Activated T-helper 17 cell treated with anti-CD3 and anti-CD28 coated beads, Interleukin-2, amount 50 U/mL, for 72 hours (primary cell): ENCODE data around the gene NRSN2. TPM values are rescaled to one million over a fixed set of nuclear protein-coding genes. Genes with fewer than 3 reads are reported as not detected.
A peak's percentile ranks its signal among the peaks of the same experiment; 100 is the strongest.
"Not testable (repeated sequence)": the region's sequence is repeated elsewhere in the genome, so short reads cannot be mapped to it uniquely, and the experiment has no call there.

ENCODE experiments used
- ATAC-seq: fragments of 150-1000 bp; cut with Tn5 transposase; replicated peaks from 2 replicates; pipeline ENCODE4 v1.10.0; 2021; ENCODE audit warnings: mild to moderate bottlenecking, moderate library complexity
- H3K27ac Mint-ChIP-seq: one replicate; pipeline ENCODE4 v1.8.0; 2022; ENCODE audit warnings: mixed read lengths
- H3K27me3 Mint-ChIP-seq: one replicate; pipeline ENCODE4 v1.8.0; 2022; ENCODE audit warnings: mixed read lengths
- H3K36me3 Mint-ChIP-seq: one replicate; pipeline ENCODE4 v1.8.0; 2022; ENCODE audit warnings: low read depth, mild to moderate bottlenecking, mixed read lengths
- H3K4me1 Mint-ChIP-seq: one replicate; pipeline ENCODE4 v1.8.0; 2022; ENCODE audit warnings: mixed read lengths
- H3K4me3 Mint-ChIP-seq: one replicate; pipeline ENCODE4 v1.8.0; 2022; ENCODE audit warnings: mild to moderate bottlenecking, mixed read lengths
- H3K9me3 Mint-ChIP-seq: one replicate; pipeline ENCODE4 v1.8.0; 2022; ENCODE audit warnings: mixed read lengths
- total RNA-seq, 2 donors: library from RNA; stranded (reverse); gene quantifications; one replicate each; pipeline ENCODE4 v1.2.3, GENCODE V29; 2022

The NRSN2 gene
- total RNA-seq, 2 donors from 2014 or later, result 4.3 to 5.2 TPM

- Mint-ChIP-seq H3K27ac (peak overlapping the region; percentile 43), H3K27me3 (no peaks in the 10 kb centered on the region), H3K4me3 (peak overlapping the region; percentile 29), H3K36me3 (no peaks in the 10 kb centered on the region), H3K4me1 (peaks cover 16% of the 10 kb centered on the region), H3K9me3 (no peaks in the 10 kb centered on the region)
- ATAC-seq, result no peak
Measured at GRCh38 chr20:371755-372542, 25.0 kb downstream of the NRSN2 start.

DNA sequence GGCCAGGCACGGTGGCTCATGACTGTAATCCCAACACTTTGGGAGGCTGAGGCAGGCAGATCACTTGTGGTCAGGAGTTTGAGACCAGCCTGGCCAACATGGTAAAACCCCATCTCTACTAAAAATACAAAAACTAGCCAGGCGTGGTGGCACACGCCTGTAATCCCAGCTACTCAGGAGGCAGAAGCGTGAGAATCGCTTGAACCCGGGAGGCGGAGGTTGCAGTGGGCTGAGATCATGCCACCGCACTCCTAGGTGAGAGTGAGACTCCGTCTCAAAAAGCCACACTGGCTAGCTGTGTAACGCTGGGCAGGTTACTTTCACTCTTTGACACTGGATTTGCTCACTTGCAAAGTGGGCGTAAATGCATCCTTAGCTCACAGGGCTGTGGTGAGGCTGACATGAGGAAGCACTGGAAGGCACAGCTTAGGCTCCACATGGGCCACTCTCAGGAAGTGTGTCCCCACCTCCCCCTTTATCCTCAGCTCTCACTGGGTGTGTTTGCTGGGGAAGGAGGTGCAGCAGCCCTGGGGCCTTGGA, 25.7 kb downstream of the NRSN2 start:
- H3K36me3 Mint-ChIP-seq, H3K27me3 Mint-ChIP-seq, H3K9me3 Mint-ChIP-seq, H3K27ac Mint-ChIP-seq: not testable (repeated sequence)
- Mint-ChIP-seq H3K4me1 (peaks cover 16% of the 10 kb centered on the region), H3K4me3 (peak overlapping the region; percentile 29)
- peak; percentile 80 for ATAC-seq

DNA sequence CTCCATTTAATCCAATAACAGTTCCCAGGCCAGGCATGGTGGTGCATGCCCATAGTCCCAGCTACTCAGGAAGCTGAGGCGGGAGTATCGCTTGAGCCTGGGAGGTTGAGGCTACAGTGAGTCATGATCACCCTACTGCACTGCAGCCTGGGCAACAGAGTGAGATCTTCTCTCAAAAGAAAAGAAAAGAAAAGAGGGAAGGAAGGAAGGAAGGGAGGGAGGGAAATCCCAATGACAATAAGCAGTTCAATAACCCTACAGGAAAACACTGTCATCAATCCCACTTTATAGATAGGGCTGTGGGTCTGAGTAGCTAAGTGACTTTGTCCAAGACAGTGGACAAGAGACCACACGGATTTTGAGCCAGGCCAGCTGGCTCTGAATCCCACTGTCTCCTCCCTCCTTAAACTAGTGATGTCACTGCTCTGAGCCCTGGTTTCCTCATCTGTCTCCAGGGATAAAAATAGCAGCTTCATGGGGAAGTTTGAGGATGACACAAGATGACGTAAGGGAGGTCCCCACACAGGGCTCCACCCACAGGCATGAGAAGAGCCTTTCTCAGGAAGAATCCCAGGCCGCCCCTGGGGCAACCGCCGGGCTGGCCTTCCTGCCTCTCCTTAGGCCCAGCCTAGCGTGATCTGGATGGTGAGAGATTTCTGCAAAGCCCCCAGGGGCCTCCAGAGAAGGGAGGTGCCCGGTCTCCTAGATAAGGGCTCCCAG, 26.4 kb downstream of the NRSN2 start:
- Mint-ChIP-seq H3K27ac (no peak overlapping the region), H3K4me3 (peak overlapping the region; percentile 10), H3K27me3 (no peaks in the 10 kb centered on the region), H3K4me1 (peaks cover 16% of the 10 kb centered on the region), H3K9me3 (no peaks in the 10 kb centered on the region), H3K36me3 (no peaks in the 10 kb centered on the region)
- ATAC-seq, result peak; percentile 66

DNA sequence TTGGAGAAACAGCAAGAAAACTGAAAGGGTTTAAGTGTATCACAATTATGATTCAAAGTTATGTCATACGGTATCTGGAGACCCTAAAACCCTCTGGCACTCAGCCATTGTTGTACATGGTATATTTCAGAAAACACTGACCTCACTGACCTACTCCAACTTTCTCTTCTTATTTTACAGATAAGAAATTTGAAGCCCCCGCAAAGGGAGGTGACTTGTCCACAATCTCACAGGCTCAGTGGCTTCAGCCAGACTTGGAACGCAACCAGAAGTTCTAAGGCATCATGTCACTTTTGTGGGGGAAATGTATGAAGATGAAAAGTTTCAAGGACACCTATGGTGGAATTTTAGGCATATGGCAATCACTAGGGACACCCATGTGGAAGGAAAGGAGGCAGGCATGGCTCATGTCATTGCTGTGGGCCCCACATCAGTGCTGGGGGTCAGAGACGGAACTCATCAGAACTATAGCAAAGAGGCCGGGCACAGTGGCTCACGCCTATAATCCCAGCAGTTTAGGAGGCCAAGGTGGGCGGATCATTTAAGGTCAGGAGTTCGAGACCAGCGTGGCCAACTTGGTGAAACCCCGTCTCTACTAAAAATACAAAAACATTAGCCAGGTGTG, 28.5 kb downstream of the NRSN2 start:
- Mint-ChIP-seq H3K36me3 (no peaks in the 10 kb centered on the region), H3K4me3 (no peak overlapping the region), H3K4me1 (peaks cover 8% of the 10 kb centered on the region), H3K27me3 (no peaks in the 10 kb centered on the region), H3K9me3 (no peaks in the 10 kb centered on the region), H3K27ac (no peak overlapping the region)
- no peak for ATAC-seq

DNA sequence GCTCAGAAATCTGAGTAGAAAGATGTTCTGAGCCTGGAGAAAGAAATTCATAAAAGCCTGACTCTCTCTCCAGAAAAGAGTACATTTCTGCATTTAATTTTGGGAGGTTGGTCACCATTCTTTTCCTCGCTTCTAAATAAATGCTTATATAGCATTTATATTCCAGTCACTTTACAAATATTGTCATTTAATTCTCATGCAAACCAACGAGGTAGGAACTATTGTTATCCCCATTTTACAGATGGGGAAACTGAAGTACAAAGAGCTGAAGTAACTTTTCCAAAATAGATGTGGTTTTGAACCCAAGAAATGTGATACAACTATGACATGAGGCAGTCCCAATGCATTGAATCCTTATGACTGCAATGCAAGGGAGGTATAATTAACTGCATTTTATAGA, 29.2 kb downstream of the NRSN2 start:
- Mint-ChIP-seq H3K27me3 (no peaks in the 10 kb centered on the region), H3K27ac (no peak overlapping the region), H3K4me1 (peaks cover 8% of the 10 kb centered on the region), H3K36me3 (no peaks in the 10 kb centered on the region), H3K4me3 (no peak overlapping the region), H3K9me3 (no peaks in the 10 kb centered on the region)
- no peak for ATAC-seq

- Mint-ChIP-seq H3K9me3 (no peaks in the 10 kb centered on the region), H3K27me3 (no peaks in the 10 kb centered on the region), H3K4me3 (no peak overlapping the region), H3K27ac (no peak overlapping the region), H3K36me3 (no peaks in the 10 kb centered on the region), H3K4me1 (peaks cover 8% of the 10 kb centered on the region)
- no peak for ATAC-seq
Measured at GRCh38 chr20:376750-377149, 29.8 kb downstream of the NRSN2 start.

DNA sequence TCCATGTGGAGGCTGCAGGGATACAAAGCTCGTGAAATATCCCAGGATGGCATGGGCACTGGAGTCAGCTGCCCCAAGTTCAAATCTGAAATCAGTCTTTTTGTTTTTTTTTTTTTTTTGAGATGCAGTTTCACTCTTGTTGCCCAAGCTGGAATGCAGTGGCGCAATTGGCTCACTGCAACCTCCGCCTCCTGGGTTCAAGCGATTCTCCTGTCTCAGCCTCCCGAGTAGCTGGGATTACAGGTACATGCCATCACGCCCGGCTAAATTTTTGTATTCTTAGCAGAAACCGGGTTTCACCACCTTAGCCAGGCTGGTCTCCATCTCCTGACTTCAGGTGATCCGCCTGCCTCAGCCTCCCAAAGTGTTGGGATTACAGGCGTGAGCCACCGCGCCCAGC, 30.7 kb downstream of the NRSN2 start:
- not testable (repeated sequence) for H3K9me3 Mint-ChIP-seq, H3K4me3 Mint-ChIP-seq, H3K27ac Mint-ChIP-seq, ATAC-seq, H3K4me1 Mint-ChIP-seq, H3K36me3 Mint-ChIP-seq, H3K27me3 Mint-ChIP-seq

GRCh38 chr20:378961-379336, 32.0 kb downstream of the NRSN2 start:
- H3K36me3 Mint-ChIP-seq, result peaks cover 12% of the 10 kb centered on the region
- H3K27ac Mint-ChIP-seq, result no peak overlapping the region
- peaks cover 4% of the 10 kb centered on the region for H3K4me1 Mint-ChIP-seq
- H3K4me3 Mint-ChIP-seq, result peak overlapping the region; percentile 81
- no peaks in the 10 kb centered on the region for H3K27me3 Mint-ChIP-seq
- H3K9me3 Mint-ChIP-seq, result no peaks in the 10 kb centered on the region
- no peak for ATAC-seq

- no peaks in the 10 kb centered on the region for H3K9me3 Mint-ChIP-seq
- H3K4me1 Mint-ChIP-seq, result peaks cover 4% of the 10 kb centered on the region
- peak overlapping the region; percentile 81 for H3K4me3 Mint-ChIP-seq
- peak overlapping the region; percentile 87 for H3K27ac Mint-ChIP-seq
- no peaks in the 10 kb centered on the region for H3K27me3 Mint-ChIP-seq
- peak; percentile 57 for ATAC-seq
- peaks cover 23% of the 10 kb centered on the region for H3K36me3 Mint-ChIP-seq
Measured at GRCh38 chr20:380763-381580, 34.1 kb downstream of the NRSN2 start.

DNA sequence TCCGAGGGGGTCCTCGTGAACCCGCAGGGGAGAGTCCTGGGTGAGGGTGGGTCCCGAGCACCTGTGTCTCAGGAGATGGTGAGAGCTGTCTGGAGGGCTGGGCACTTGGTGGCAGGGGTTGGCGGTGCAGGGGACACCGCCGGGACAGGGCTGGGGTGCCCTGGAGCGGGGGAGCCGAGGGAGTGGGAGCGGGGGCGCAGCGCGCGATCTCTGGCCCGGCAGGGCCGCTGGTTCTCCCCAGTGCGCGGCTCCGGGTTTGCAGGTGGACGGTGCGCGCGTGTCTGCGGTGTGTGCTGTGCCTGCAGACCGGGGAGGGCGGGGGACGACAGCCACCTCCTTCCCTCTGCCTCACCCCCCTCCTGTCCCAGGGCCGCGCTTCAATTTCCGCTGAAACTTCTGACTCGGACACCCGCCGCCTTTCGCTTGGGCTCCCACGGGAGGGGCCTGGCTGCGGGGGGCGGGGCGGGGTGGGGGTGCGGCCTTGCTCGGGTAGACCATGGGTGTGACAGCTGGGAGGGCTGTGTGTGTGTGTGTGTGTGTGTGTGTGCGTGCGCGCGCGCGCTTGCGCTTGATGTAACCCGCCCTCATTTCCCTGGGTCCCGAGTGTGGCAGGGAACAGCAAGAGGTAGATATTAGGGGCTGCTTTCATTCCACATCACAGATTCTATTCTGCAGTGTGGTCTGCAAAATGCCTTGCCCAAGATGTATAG, 34.8 kb downstream of the NRSN2 start:
- Mint-ChIP-seq H3K4me1 (peaks cover 4% of the 10 kb centered on the region), H3K9me3 (no peaks in the 10 kb centered on the region), H3K36me3 (peaks cover 28% of the 10 kb centered on the region), H3K27ac (no peak overlapping the region), H3K27me3 (no peaks in the 10 kb centered on the region), H3K4me3 (peak overlapping the region; percentile 81)
- peak; percentile 79 for ATAC-seq

DNA sequence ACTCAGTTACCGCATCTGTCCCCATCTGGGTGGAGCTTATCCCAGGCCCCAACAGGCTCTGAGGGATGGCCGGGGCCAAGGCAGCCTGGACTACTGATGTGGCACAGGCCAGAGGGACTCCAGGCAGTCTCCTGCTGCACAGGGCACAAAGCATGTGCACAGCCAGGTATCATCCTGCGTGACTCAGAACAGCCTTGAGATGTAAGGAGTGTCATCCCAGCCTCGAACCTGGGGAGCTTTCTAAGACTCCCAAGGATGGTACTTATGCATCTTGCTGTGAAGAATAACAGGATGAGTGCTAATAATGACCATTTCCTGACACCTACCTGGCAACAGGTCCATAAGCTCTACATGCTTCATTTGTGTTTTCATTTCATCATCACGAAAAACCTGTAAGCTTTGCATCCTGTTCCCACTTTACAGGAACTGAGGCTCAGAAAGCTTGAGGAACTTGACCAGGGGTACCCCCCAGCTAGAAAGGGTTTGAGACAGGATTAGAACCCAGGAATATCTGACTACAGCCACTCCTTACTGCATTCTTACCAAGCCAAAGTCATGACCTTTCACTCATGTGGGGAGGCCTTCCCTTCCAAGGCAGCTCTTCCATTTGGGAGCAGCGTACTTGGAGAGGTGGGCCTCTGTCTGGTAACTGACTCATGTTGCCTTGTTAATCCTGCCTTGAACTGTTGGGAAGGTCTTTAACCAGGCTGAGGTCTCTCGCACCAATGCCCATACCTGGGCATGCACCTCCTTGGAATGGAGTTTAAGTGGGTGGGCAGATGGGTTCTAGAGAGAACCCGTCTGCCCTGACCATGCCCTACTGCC, 35.6 kb downstream of the NRSN2 start:
- peaks cover 30% of the 10 kb centered on the region for H3K36me3 Mint-ChIP-seq
- no peaks in the 10 kb centered on the region for H3K9me3 Mint-ChIP-seq
- peaks cover 4% of the 10 kb centered on the region for H3K4me1 Mint-ChIP-seq
- H3K27ac Mint-ChIP-seq, result no peak overlapping the region
- no peaks in the 10 kb centered on the region for H3K27me3 Mint-ChIP-seq
- peak overlapping the region; percentile 81 for H3K4me3 Mint-ChIP-seq
- peak; percentile 15 for ATAC-seq

GRCh38 chr20:383889-384288, 37.0 kb downstream of the NRSN2 start:
- ATAC-seq, result no peak
- Mint-ChIP-seq H3K9me3 (no peaks in the 10 kb centered on the region), H3K27me3 (no peaks in the 10 kb centered on the region), H3K4me1 (peaks cover 4% of the 10 kb centered on the region), H3K36me3 (peaks cover 44% of the 10 kb centered on the region), H3K27ac (no peak overlapping the region), H3K4me3 (peak overlapping the region; percentile 1)

DNA sequence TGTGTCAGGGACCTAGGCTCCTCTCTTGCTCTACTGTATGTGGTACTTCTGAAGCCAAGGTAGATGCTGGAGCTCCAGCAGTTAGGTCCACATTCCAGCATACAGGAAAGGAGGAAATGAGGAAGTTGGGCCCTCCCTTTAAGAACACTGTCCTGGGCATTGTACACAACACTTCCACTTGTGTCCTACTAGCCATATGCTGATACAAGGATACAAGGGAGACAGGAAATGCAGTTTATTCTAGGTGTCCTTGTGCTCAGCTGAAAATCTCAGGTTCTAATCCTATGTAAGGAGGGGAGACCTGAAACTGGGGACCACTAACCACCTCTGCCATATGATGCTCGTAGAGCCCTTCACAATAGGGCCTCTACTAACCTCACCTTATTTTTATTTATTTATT, 37.8 kb downstream of the NRSN2 start:
- H3K4me1 Mint-ChIP-seq, result peaks cover 4% of the 10 kb centered on the region

More for the DNA sequence above, 37.8 kb downstream of the NRSN2 start:
- Mint-ChIP-seq H3K36me3 (peaks cover 50% of the 10 kb centered on the region), H3K27me3 (no peaks in the 10 kb centered on the region), H3K4me3 (no peak overlapping the region), H3K9me3 (no peaks in the 10 kb centered on the region), H3K27ac (no peak overlapping the region)
- ATAC-seq, result no peak
